Adrenal gland (tissue), 12 donors: ENCODE results near the gene PCARE. TPM values are rescaled to one million over a fixed set of nuclear protein-coding genes. Genes with fewer than 3 reads are reported as not detected.

ENCODE experiments used
- DNase-seq, 7 donors: peaks; one replicate each; pipeline ENCODE4 v3.0.0-alpha.2; 2019 to 2020
- H3K27ac ChIP-seq, 5 donors: fragments of 200-600 bp; sonication (generic) in 4 of 5; 1 replicate in 3 of 5; 2 replicates in 2 of 5; pipeline versions ENCODE4 v1.5.1 to v1.8.0; 2016 to 2020; ENCODE audit warnings: mild to moderate bottlenecking in 1 of 5
- H3K27me3 ChIP-seq: fragments of 200-600 bp; 2 replicates; pipeline ENCODE4 v1.8.0; 2021
- H3K36me3 ChIP-seq, 2 donors: fragments of 200-600 bp; replicated peaks in 1 of 2; 1 replicate in 1 of 2; 2 replicates in 1 of 2; pipeline versions ENCODE4 v1.5.1 to v1.8.0; 2018 to 2022
- H3K4me1 ChIP-seq, 2 donors: fragments of 200-600 bp; replicated peaks in 1 of 2; 1 replicate in 1 of 2; 2 replicates in 1 of 2; pipeline versions ENCODE4 v1.5.1 to v1.8.0; 2018 to 2021
- H3K4me3 ChIP-seq, 4 donors: fragments of 200-600 bp; sonication (generic) in 3 of 4; one replicate each; pipeline ENCODE4 v1.5.1; 2016 to 2018
- H3K9me3 ChIP-seq, 3 donors: fragments of 200-600 bp; sonication (generic) in 1 of 3; replicated peaks in 1 of 3; 1 replicate in 2 of 3; 2 replicates in 1 of 3; pipeline versions ENCODE4 v1.5.1 to v1.8.0; 2016 to 2021
- POLR2A ChIP-seq, 2 donors: fragments of 450-650 bp; IDR thresholded peaks; one replicate each; pipeline ENCODE4 v1.6.1; 2017; ENCODE audit warnings: antibody characterized with exemption in 2 of 2, mild to moderate bottlenecking in 2 of 2, moderate library complexity in 1 of 2
- WGBS, 4 donors: extraction: QIAGEN DNeasy Blood & Tissue Kit in 2 of 4; methylation state at CpG; one replicate each; pipeline versions ENCODE4 v1.1.5 to v1.1.7; 2013 to 2017; 5-methylcytosine and 5-hydroxymethylcytosine counted together
- intact Hi-C, 2 donors: fragments of 100-400 bp; cut with DNase I; formaldehyde crosslinking; loops; one replicate each; pipeline versions ENCODE4 v1.14.1 to v1.15.0; 2022 to 2023
- polyA plus RNA-seq, 3 donors: library from polyadenylated mRNA; stranded (reverse); fragments of 200-250 nt in 2 of 3; fragments of 350-450 nt in 1 of 3; fragmentation: Illumina TruSeq in 1 of 3; extraction: RNeasy Lipid Tissue Mini Kit (QIAGEN cat#74804) in 1 of 3; gene quantifications; one replicate each; pipeline ENCODE4 v1.2.3, GENCODE V29; 2013 to 2014
- total RNA-seq, 9 donors: library from RNA; depleted of rRNA in 4 of 9; stranded (reverse); fragments of >200 nt in 4 of 9; fragments of 120-200 nt in 1 of 9; fragmentation: NEBNext Ultra II Directional in 1 of 9; extraction: Animal tissue kit (Norgen Biotek cat#: 25700) in 1 of 9; gene quantifications; one replicate each; pipeline versions ENCODE4 v1.1.0 to v1.2.4, GENCODE V29; 2013 to 2023
- TF ChIP-seq, protein P1 (sequence below), 6 experiments: fragments of 450-650 bp in 4 of 6; fragments of 200-600 bp in 2 of 6; sonication (generic) in 1 of 6; IDR thresholded peaks; 1 replicate in 5 of 6; 2 replicates in 1 of 6; pipeline versions ENCODE4 v1.5.1 to v1.8.0; 2016 to 2021; ENCODE audit warnings: antibody characterized with exemption in 6 of 6, mild to moderate bottlenecking in 2 of 6, moderate library complexity in 1 of 6
- donor health status: healthy with polysubstance abuse.
- donor health status: Bipolar disorder and iron deficiency.
- donor health status: DM: yes; HTN: yes; CAD: no.
- donor health status: DM: no; HTN: no; CAD: no.
- donor health status: DM: no; HTN: no; CAD: no.
- donor health status: DM: yes; HTN: yes; CAD: no.

The PCARE gene
- total and polyA plus RNA-seq, 12 donors = 0.02 to 0.17 (median 0.06) TPM; not detected in 8

- Histone ChIP-seq H3K9me3 (no peaks in the 10 kb centered on the region), H3K27ac (no peak overlapping the region), H3K27me3 (no peaks in the 10 kb centered on the region), H3K4me3 (no peak overlapping the region), H3K4me1 (no peaks in the 10 kb centered on the region), H3K36me3 (no peaks in the 10 kb centered on the region)
- TF ChIP-seq, protein P1, sequence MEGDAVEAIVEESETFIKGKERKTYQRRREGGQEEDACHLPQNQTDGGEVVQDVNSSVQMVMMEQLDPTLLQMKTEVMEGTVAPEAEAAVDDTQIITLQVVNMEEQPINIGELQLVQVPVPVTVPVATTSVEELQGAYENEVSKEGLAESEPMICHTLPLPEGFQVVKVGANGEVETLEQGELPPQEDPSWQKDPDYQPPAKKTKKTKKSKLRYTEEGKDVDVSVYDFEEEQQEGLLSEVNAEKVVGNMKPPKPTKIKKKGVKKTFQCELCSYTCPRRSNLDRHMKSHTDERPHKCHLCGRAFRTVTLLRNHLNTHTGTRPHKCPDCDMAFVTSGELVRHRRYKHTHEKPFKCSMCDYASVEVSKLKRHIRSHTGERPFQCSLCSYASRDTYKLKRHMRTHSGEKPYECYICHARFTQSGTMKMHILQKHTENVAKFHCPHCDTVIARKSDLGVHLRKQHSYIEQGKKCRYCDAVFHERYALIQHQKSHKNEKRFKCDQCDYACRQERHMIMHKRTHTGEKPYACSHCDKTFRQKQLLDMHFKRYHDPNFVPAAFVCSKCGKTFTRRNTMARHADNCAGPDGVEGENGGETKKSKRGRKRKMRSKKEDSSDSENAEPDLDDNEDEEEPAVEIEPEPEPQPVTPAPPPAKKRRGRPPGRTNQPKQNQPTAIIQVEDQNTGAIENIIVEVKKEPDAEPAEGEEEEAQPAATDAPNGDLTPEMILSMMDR (IDR thresholded peaks at IDR 0.05) = no peak
- no peak for TF ChIP-seq POLR2A (IDR thresholded peaks at IDR 0.05)
- WGBS, 4 donors = 80 to 89% (median 86%) methylated on average over 7 of the region's 7 CpGs
- peak in 1 of 7 donors; percentile 41 for DNase-seq
- intact Hi-C loops = no loop called here
Measured at GRCh38 chr2:29068513-29068912, 5.8 kb downstream of the PCARE start.

DNA sequence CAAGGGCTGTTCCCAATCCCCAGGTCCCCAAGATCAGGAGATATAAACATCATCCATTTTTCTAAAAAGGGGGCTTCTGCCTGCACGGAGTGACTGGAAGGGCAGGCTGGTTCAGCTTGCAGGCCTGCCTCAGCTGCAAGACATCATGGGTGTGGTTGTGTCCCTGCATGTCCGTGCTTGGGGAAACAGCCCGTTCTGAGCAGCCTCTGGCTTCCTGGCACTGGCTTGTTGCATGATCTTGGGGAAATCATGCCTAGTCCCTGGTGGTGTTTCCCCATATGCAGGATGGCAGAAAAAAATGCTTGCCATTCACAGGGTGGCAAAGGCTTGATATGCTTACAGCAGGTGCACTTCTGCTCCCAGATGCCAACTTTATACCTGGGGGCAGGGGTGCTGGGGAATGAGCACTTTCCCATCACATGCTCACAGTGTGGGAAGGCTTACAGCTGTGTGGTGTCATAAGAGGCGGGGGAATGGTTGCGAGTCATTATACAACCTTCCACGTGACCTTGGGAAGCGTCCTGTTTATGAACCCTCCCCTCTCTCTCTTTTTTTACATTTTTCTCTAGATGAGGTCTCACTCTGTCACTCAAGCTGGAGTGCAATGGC, 7.2 kb downstream of the PCARE start:
- no peaks in the 10 kb centered on the region for H3K4me1 ChIP-seq
- no peak overlapping the region for H3K4me3 ChIP-seq
- no peak for TF ChIP-seq POLR2A (IDR thresholded peaks at IDR 0.05)
- TF ChIP-seq, protein P1 (IDR thresholded peaks at IDR 0.05) = no peak
- WGBS, 4 donors = 64 to 75% (median 68%) methylated on average over 5 to 7 of the region's 7 CpGs
- H3K9me3 ChIP-seq = no peaks in the 10 kb centered on the region
- intact Hi-C loops = no loop called here
- H3K27ac ChIP-seq = no peak overlapping the region
- peak in 1 of 7 donors; percentile 46 for DNase-seq
- H3K36me3 ChIP-seq = no peaks in the 10 kb centered on the region
- H3K27me3 ChIP-seq = no peaks in the 10 kb centered on the region

GRCh38 chr2:29066271-29066860, 8.0 kb downstream of the PCARE start:
- H3K27me3 ChIP-seq = no peaks in the 10 kb centered on the region
- DNase-seq = peak in 2 of 7 donors; percentile 17 to 50
- H3K4me3 ChIP-seq = no peak overlapping the region
- WGBS, 4 donors = 85 to 97% (median 88%) methylated on average over 4 to 8 of the region's 8 CpGs
- intact Hi-C loops = no loop called here
- no peak overlapping the region for H3K27ac ChIP-seq
- no peaks in the 10 kb centered on the region for H3K9me3 ChIP-seq
- H3K4me1 ChIP-seq = no peaks in the 10 kb centered on the region
- TF ChIP-seq, protein P1 (IDR thresholded peaks at IDR 0.05) = no peak
- no peak for TF ChIP-seq POLR2A (IDR thresholded peaks at IDR 0.05)
- H3K36me3 ChIP-seq = no peaks in the 10 kb centered on the region

DNA sequence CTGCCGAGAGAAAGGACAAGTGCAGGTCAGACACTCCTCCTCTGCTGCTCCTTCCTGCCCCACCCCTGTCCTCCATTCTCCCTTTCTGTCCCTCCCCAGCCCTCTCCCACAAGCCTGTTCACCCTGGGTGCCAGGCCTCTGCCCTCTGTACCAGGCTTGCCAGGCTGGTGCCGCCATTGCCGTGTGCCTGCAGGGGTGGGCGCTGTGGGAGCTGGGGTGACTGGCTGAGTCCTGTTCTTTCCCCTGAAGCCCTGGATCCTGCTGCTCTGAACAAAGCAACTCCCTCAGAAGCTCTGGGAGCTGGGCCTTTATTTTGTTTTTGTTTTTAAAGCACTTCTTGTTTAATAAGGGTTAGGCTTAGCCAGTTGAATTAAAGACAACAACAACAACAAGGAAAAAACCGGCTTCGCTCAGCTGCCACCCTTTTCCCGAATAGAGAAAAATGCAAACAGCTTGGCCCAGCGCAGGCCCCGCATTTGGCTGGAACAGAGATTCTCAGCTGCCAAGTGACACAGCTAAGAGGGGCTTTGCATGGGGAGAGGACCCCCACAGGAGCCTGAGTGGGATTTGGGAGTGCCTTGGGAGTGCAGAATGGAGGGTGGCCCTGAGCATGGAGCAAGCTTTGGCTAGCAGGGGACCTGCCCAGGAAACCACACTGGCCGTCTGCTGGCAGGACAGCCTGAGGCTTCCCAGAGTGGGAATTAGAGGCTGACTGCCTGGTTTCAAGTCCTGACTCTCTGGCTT, 9.1 kb downstream of the PCARE start:
- DNase-seq = peak in 1 of 7 donors; percentile 45
- H3K27me3 ChIP-seq = no peaks in the 10 kb centered on the region
- no peaks in the 10 kb centered on the region for H3K4me1 ChIP-seq
- TF ChIP-seq, protein P1 (IDR thresholded peaks at IDR 0.05) = no peak
- TF ChIP-seq POLR2A (IDR thresholded peaks at IDR 0.05) = no peak
- peak overlapping the region in 2 of 5 donors; percentile 57 to 74 for H3K27ac ChIP-seq
- H3K36me3 ChIP-seq = no peaks in the 10 kb centered on the region
- 66 to 90% (median 76%) methylated on average over 9 to 10 of the region's 10 CpGs for WGBS, 4 donors
- H3K4me3 ChIP-seq = no peak overlapping the region
- intact Hi-C loops = no loop called here
- no peaks in the 10 kb centered on the region for H3K9me3 ChIP-seq
